NCI-H446 (cell line): ENCODE measurements around the gene ANKS1B.

Experiments used
- DNase-seq, 2 experiments: peaks; one replicate each; lab custom pipeline; 2025; lab: John Stamatoyannopoulos, UW

ANKS1B gene

DNA sequence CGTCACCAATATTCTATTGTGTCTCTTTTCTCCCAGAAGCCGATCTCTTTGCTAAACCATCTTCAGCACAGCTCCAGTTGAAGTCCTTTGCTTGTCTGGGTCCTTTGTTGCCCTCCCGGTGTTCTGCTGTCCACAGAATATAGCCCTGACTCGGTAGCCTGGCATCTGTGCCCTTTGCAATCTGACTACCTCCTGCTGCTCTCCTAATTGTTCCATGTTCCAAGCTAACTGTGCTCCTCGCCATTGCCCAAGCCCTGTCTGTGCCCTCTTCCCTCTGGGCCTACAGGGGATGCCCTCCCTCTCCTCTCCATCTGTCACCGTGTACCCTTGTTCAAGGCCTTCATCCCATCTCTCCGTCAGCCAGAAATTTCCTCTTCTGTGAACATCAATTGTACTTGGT is 1033.3 kb downstream of the ANKS1B start:
- no peak for DNase-seq

DNA sequence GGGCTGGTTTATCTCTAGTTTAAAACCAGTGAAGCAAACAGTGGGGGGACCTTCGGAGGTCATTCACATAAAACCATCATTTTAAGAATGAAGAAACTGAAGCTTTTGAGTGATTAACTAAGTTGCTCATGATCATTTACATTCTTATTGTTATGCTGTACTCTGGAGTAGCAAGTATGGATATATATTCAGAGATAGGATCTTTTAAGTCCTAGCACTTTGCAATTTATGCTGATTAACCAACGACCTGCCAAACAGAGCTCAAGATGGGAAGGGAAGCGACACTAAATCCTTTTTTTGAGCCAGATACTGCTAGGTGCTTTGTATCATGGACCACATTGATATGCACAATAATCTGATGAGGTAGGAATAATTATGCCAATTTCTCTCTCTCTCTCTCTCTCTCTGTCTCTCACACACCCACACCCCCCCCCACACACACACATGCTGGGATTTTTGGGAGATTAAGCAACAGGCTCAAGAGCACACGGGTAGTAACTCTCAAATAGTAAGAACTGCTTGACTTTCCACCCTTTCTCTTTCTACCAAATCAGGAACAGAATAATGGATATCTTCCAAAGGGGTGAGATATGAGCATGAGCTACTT is 1036.3 kb downstream of the ANKS1B start:
- DNase-seq, result no peak

- no peak for DNase-seq
These were observed 1038.9 kb downstream of the ANKS1B start for GRCh38 chr12:98945864-98946263.

GRCh38 chr12:98939926-98940325 is 1044.8 kb downstream of the ANKS1B start:
- no peak for DNase-seq

DNA sequence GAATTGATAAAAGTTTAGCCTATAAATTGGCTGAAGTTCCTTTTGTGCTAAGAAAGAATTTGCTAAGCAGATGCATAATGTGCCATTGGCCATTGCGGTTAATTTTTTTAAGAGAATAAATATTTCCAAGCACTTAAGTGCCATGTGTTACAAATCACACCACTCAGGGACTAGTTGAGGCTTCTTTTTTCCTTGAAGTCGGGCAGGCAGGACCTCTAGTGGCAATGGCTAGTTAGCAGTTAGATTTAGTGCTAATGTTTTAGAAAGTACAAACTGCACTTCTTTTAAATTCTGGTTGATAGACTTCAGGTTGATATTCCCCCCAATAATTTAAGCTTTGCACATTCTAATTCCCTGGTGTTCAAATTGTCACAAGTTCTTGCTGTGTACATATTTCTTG is 1045.4 kb downstream of the ANKS1B start:
- DNase-seq, result peak in 1 of 2 experiments; percentile 14

DNA sequence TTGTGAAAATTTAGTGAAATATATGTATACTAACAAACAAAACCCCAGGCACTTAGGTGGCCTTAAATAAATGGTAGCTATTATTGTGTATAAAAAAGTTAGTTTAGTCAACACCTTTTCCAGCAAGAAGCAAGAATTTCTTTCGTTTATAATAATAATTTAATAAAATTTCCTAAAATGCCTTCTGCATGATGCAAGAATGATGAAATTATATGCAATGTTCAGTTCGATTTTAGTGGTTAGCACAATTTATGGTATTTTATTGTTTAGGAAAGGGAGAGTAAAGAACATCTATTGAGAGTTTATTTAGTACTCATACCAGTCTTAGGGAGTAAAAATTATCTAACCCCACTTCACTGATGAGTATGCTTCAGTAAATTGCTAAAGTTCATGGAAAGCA is 1048.9 kb downstream of the ANKS1B start:
- no peak for DNase-seq

- DNase-seq, result no peak
These were observed 1061.9 kb downstream of the ANKS1B start for GRCh38 chr12:98922871-98923270.

DNA sequence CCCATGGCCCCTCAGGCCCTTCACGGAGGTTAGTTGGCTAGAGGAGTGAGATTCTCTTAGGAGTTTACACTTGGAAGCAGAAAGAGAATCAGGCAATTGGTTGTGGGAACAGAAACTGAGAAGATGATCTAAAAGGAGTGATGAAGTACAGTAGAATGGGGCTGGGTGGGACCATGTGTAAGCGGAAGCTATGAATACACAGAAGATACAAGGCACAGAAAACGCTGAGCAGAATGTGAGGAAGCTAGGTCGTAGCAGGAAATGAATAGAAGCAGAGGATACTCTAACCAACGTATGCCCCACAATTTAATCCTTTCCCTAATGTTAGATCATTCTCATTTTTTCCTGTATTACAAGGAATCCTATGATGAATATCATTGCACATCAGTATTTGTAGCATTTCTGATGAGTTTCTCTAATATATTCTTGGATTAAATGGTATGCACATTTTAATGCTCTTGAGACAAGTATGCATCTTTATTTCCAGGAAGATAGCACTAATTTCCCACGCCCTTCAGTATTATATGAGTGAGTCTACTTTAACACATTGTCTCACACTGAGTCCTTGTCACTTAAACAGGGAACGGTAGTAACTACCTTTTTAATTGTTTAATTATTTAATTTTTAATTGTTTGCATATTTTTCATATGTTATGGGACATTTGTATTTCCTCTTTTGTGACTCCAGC is 1066.4 kb downstream of the ANKS1B start:
- no peak for DNase-seq

- no peak for DNase-seq
These were observed 1068.6 kb downstream of the ANKS1B start for GRCh38 chr12:98916106-98916505.

- DNase-seq, result no peak
These were observed 1072.2 kb downstream of the ANKS1B start for GRCh38 chr12:98912401-98912974.

GRCh38 chr12:98911396-98911795 is 1073.3 kb downstream of the ANKS1B start:
- no peak for DNase-seq

GRCh38 chr12:98909746-98910145 is 1075.0 kb downstream of the ANKS1B start:
- no peak for DNase-seq

DNA sequence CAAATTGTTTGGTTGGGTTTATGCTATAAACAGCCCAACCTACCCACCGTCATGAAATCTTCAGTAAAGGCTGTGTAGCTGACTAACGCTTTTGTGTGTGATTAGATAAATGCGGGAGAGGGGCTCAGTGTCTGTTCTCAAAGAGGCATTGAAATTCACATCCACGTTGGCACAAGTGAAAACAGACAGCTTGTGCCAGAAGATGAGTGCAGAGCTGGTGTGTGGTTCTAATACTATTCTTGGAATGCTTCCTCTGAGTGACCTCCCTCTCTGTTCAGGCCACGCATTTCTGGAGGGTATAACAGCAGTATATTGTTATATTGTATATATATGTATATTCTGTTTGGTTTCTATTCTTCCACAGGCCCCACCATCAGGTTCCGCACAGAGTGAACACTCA is 1075.9 kb downstream of the ANKS1B start:
- DNase-seq, result no peak

GRCh38 chr12:98903875-98904274 is 1080.9 kb downstream of the ANKS1B start:
- DNase-seq, result no peak

GRCh38 chr12:98901189-98901588 is 1083.5 kb downstream of the ANKS1B start:
- DNase-seq, result no peak

- no peak for DNase-seq
These were observed 1087.8 kb downstream of the ANKS1B start for GRCh38 chr12:98896938-98897337.

DNA sequence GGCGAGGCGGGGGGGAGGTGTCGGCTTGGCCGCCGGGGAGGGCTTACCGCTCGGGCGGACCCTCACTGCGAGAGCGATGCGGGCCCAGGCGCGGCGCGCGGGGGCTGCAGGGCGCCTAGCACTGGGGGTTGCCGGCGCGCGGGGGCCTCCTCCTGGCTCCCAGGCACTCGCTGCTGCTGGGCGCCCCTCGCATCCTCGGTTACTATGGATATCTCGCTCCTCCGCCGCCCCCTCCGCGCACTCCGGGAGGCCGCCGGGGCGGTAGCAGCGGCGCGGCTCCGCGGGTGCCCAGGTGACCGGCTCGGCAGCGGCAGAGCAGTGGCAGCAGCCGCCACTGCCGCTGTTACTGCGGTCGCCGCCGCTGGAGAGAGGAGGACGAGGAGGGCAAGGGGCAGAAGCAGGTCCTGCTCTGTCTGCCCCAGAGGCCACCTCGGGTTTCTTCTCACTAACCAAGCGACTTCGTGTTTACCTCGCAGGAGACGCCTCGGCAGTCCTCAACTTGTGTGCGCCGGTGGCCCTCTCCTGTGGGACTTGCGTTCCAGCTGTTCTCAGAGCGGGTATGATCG is 1089.6 kb downstream of the ANKS1B start:
- peak in 1 of 2 experiments; percentile 13 for DNase-seq

DNA sequence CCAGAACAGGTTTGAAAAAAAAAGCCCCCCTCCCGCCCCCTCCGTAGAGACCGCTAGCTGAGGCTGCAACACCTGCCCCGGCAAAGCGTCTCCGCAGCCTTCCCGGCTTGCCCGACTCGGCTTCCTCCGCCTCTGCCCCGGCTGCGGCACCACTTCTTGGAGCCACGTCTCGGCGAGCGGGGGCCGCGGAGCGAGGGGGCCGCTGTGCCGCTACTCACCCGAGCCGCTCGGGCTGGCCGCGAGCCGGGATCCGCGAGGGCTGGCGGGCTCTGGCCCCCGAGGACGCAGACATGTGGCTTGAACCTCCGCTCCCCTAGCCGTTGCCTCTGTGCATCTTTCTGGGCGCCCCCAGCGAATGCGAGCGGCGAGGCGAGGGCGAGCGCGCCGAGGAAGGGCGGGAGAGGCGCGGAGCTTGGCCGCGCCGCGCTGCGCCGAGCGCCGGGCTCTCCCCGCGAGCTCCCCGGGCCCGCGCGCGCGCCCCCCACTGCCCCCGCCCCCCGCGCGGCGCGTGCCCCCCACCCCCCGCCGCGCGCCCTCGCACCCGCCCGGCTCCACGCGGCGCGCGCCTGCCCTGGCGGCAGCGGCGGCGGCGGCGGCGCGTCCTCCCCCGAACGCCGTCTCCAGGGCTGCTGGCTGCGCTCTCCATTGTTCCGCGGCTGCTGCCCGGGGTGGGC is 1090.2 kb downstream of the ANKS1B start:
- peak in 1 of 2 experiments; percentile 45 for DNase-seq

DNA sequence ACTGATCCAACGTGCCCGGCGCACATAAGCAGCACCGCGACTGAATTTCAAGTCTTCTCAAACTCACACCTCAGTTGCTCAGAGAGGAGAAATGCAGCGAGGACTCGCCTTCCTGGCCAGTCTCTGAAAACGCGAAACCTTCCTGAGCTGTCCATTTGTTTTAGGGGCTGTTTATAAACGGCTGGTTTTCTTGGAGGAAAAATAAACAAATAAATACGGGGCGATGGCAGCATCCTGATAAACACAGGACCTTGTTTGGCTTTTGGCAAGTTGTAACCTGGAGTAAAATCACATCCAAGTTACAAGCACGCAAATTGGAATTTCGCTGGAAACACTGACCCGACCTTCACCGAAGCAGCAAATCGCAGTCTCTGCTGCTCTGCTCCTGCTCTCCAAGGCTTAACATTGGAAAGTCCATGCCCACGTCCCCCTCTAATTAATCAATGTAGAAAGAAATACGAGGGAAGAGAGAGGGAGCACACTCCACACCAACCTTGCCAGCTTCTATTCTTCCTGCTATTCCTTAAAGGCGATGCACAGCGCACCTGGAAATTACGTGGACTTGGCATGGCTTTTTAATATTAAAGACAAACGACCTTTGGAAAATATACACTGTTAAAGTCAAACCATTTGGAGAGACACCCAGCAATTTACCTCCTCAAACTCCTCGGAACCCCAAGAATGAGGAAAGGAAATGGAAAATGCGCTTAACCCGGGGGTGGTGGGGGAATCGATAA is 1090.9 kb downstream of the ANKS1B start:
- no peak for DNase-seq

GRCh38 chr12:98893126-98893674 is 1091.5 kb downstream of the ANKS1B start:
- no peak for DNase-seq

GRCh38 chr12:98885778-98886177 is 1099.0 kb downstream of the ANKS1B start:
- DNase-seq, result no peak

- no peak for DNase-seq
These were observed 1101.5 kb downstream of the ANKS1B start for GRCh38 chr12:98883231-98883630.
